Measurements from ENCODE around the gene HCRTR1.

Gene HCRTR1

GRCh38 chr1:31621498-31621820 is 4.0 kb downstream of the HCRTR1 start:
- Histone ChIP-seq H3K27me3 (ENCODE audit: insufficient read depth, low read length) (peaks cover 10% of the 10 kb centered on the region), H3K4me3 (ENCODE audit: low read length) (no peak overlapping the region), H3K36me3 (ENCODE audit: insufficient read depth, low read length) (no peaks in the 10 kb centered on the region), H3K9me3 (ENCODE audit: low read length) (no peaks in the 10 kb centered on the region), H3K4me1 (ENCODE audit: insufficient read depth, low read length) (peaks cover 8% of the 10 kb centered on the region), H2AFZ (ENCODE audit: low read depth, low read length) (no peak overlapping the region)

- Histone ChIP-seq H3K9me3 (ENCODE audit: low read length) (no peaks in the 10 kb centered on the region), H3K4me3 (ENCODE audit: low read length) (no peak overlapping the region), H3K4me1 (ENCODE audit: insufficient read depth, low read length) (peaks cover 8% of the 10 kb centered on the region), H3K36me3 (ENCODE audit: insufficient read depth, low read length) (no peaks in the 10 kb centered on the region), H2AFZ (ENCODE audit: low read depth, low read length) (no peak overlapping the region), H3K27me3 (ENCODE audit: insufficient read depth, low read length) (peaks cover 3% of the 10 kb centered on the region)
Observed at GRCh38 chr1:31621847-31622730, 4.6 kb downstream of the HCRTR1 start.

- Histone ChIP-seq H3K4me1 (ENCODE audit: insufficient read depth, low read length) (peaks cover 2% of the 10 kb centered on the region), H3K36me3 (ENCODE audit: insufficient read depth, low read length) (peaks cover 5% of the 10 kb centered on the region), H3K9me3 (ENCODE audit: low read length) (no peaks in the 10 kb centered on the region), H3K27me3 (ENCODE audit: insufficient read depth, low read length) (no peaks in the 10 kb centered on the region), H2AFZ (ENCODE audit: low read depth, low read length) (no peak overlapping the region), H3K4me3 (ENCODE audit: low read length) (no peak overlapping the region)
Observed at GRCh38 chr1:31623365-31623764, 5.9 kb downstream of the HCRTR1 start.

GRCh38 chr1:31624309-31624708 is 6.8 kb downstream of the HCRTR1 start:
- no peaks in the 10 kb centered on the region for H3K9me3 ChIP-seq (ENCODE audit: low read length)
- peaks cover 13% of the 10 kb centered on the region for H3K36me3 ChIP-seq (ENCODE audit: insufficient read depth, low read length)
- no peak overlapping the region for H2AFZ ChIP-seq (ENCODE audit: low read depth, low read length)
- H3K4me1 ChIP-seq (ENCODE audit: insufficient read depth, low read length) = peaks cover 2% of the 10 kb centered on the region
- no peak overlapping the region for H3K4me3 ChIP-seq (ENCODE audit: low read length)
- H3K27me3 ChIP-seq (ENCODE audit: insufficient read depth, low read length) = no peaks in the 10 kb centered on the region

- no peaks in the 10 kb centered on the region for H3K27me3 ChIP-seq (ENCODE audit: insufficient read depth, low read length)
- peaks cover 2% of the 10 kb centered on the region for H3K4me1 ChIP-seq (ENCODE audit: insufficient read depth, low read length)
- no peak overlapping the region for H2AFZ ChIP-seq (ENCODE audit: low read depth, low read length)
- H3K4me3 ChIP-seq (ENCODE audit: low read length) = no peak overlapping the region
- H3K36me3 ChIP-seq (ENCODE audit: insufficient read depth, low read length) = peaks cover 19% of the 10 kb centered on the region
- H3K9me3 ChIP-seq (ENCODE audit: low read length) = no peaks in the 10 kb centered on the region
Observed at GRCh38 chr1:31624731-31625514, 7.4 kb downstream of the HCRTR1 start.

- Histone ChIP-seq H3K4me3 (ENCODE audit: low read length) (no peak overlapping the region), H2AFZ (ENCODE audit: low read depth, low read length) (no peak overlapping the region), H3K27me3 (ENCODE audit: insufficient read depth, low read length) (no peaks in the 10 kb centered on the region), H3K4me1 (ENCODE audit: insufficient read depth, low read length) (peaks cover 2% of the 10 kb centered on the region), H3K9me3 (ENCODE audit: low read length) (no peaks in the 10 kb centered on the region), H3K36me3 (ENCODE audit: insufficient read depth, low read length) (peaks cover 27% of the 10 kb centered on the region)
Observed at GRCh38 chr1:31625561-31626222, 8.2 kb downstream of the HCRTR1 start.

GRCh38 chr1:31626223-31627207 is 9.0 kb downstream of the HCRTR1 start:
- H2AFZ ChIP-seq (ENCODE audit: low read depth, low read length) = no peak overlapping the region
- H3K4me1 ChIP-seq (ENCODE audit: insufficient read depth, low read length) = peaks cover 2% of the 10 kb centered on the region
- peaks cover 35% of the 10 kb centered on the region for H3K36me3 ChIP-seq (ENCODE audit: insufficient read depth, low read length)
- no peak overlapping the region for H3K4me3 ChIP-seq (ENCODE audit: low read length)
- no peaks in the 10 kb centered on the region for H3K27me3 ChIP-seq (ENCODE audit: insufficient read depth, low read length)
- no peaks in the 10 kb centered on the region for H3K9me3 ChIP-seq (ENCODE audit: low read length)

- H2AFZ ChIP-seq (ENCODE audit: low read depth, low read length) = no peak overlapping the region
- no peak overlapping the region for H3K4me3 ChIP-seq (ENCODE audit: low read length)
- peaks cover 2% of the 10 kb centered on the region for H3K4me1 ChIP-seq (ENCODE audit: insufficient read depth, low read length)
- H3K27me3 ChIP-seq (ENCODE audit: insufficient read depth, low read length) = no peaks in the 10 kb centered on the region
- no peaks in the 10 kb centered on the region for H3K9me3 ChIP-seq (ENCODE audit: low read length)
- peaks cover 38% of the 10 kb centered on the region for H3K36me3 ChIP-seq (ENCODE audit: insufficient read depth, low read length)
Observed at GRCh38 chr1:31627301-31627929, 9.9 kb downstream of the HCRTR1 start.

- Histone ChIP-seq H3K27me3 (ENCODE audit: insufficient read depth, low read length) (no peaks in the 10 kb centered on the region), H3K36me3 (ENCODE audit: insufficient read depth, low read length) (peaks cover 44% of the 10 kb centered on the region), H3K9me3 (ENCODE audit: low read length) (no peaks in the 10 kb centered on the region), H2AFZ (ENCODE audit: low read depth, low read length) (no peak overlapping the region), H3K4me1 (ENCODE audit: insufficient read depth, low read length) (peaks cover 2% of the 10 kb centered on the region), H3K4me3 (ENCODE audit: low read length) (no peak overlapping the region)
Observed at GRCh38 chr1:31627930-31628559, 10.6 kb downstream of the HCRTR1 start.

- Histone ChIP-seq H3K36me3 (ENCODE audit: insufficient read depth, low read length) (peaks cover 49% of the 10 kb centered on the region), H3K4me1 (ENCODE audit: insufficient read depth, low read length) (peaks cover 2% of the 10 kb centered on the region), H3K27me3 (ENCODE audit: insufficient read depth, low read length) (no peaks in the 10 kb centered on the region), H3K9me3 (ENCODE audit: low read length) (no peaks in the 10 kb centered on the region), H3K4me3 (ENCODE audit: low read length) (no peak overlapping the region), H2AFZ (ENCODE audit: low read depth, low read length) (no peak overlapping the region)
Observed at GRCh38 chr1:31628931-31629556, 11.6 kb downstream of the HCRTR1 start.

GRCh38 chr1:31632649-31633048 is 15.2 kb downstream of the HCRTR1 start:
- no peaks in the 10 kb centered on the region for H3K9me3 ChIP-seq (ENCODE audit: low read length)
- H3K27me3 ChIP-seq (ENCODE audit: insufficient read depth, low read length) = no peaks in the 10 kb centered on the region
- no peak overlapping the region for H2AFZ ChIP-seq (ENCODE audit: low read depth, low read length)
- H3K4me3 ChIP-seq (ENCODE audit: low read length) = no peak overlapping the region
- peaks cover 59% of the 10 kb centered on the region for H3K36me3 ChIP-seq (ENCODE audit: insufficient read depth, low read length)
- H3K4me1 ChIP-seq (ENCODE audit: insufficient read depth, low read length) = no peaks in the 10 kb centered on the region
